ENCODE measurements around the gene ARF1. TPM values are rescaled to one million over a fixed set of nuclear protein-coding genes. Genes with fewer than 3 reads are reported as not detected.

Gene ARF1
- total RNA-seq, 1 donor from 2014 or later = 366 TPM

DNA sequence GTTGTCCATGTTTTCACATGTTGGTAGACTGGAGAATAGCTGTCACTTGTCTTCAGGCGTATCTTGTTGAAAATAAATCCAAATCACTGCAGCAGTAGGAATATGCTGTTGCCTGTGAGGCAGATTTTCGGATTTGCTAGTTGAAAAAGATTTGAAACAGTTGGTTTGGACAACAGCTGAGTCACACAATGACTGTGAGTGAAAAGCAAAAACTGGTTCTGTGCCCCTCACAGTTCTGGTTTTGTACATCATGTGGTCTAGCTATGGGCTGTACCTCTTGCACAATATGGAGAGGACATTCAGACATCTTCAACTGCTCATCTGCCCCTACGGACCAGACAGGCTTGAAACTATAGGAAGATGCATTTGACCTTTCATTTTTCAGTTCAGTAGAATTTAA lies 1.8 kb downstream of the ARF1 start:
- intact Hi-C loops (cut with micrococcal nuclease) = loop anchor here (5.0 kb wide), 3 partner anchors 1202 to 1677 kb away; partner anchors contain the start of gene PARP1

- intact Hi-C loops (cut with micrococcal nuclease) = loop anchor here (5.0 kb wide), 3 partner anchors 1202 to 1677 kb away; partner anchors contain the start of gene PARP1
These were observed 2.3 kb downstream of the ARF1 start for GRCh38 chr1:228084797-228085196.

GRCh38 chr1:228085287-228085951 lies 2.9 kb downstream of the ARF1 start:
- intact Hi-C loops (cut with micrococcal nuclease) = no loop called here

DNA sequence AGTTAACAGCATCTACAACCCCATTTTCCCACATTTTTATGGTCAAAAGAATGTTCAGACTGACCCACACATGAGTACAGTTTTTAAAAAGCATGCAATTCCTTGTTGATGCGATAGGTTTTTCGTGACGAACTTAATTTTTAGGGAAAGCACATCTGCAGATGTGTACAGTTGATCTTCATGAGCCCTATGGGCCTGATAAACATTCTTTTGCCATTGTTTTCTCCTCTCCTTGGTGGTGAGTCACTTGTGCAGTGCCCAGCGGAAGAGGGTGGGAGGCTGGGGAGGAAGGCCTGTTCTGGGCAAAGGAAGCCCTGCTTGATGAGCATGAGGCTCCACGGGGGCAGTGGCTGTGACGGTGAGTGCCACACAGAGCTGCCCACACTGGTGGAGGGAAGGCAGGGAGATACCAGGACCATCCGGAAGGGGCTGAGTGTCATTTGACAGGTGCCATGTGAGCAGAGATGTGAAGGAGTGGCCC lies 5.3 kb downstream of the ARF1 start:
- intact Hi-C loops (cut with micrococcal nuclease) = no loop called here

- intact Hi-C loops (cut with micrococcal nuclease) = no loop called here
These were observed 6.3 kb downstream of the ARF1 start for GRCh38 chr1:228088586-228089498.

GRCh38 chr1:228089519-228090380 lies 7.2 kb downstream of the ARF1 start:
- intact Hi-C loops (cut with micrococcal nuclease) = no loop called here

DNA sequence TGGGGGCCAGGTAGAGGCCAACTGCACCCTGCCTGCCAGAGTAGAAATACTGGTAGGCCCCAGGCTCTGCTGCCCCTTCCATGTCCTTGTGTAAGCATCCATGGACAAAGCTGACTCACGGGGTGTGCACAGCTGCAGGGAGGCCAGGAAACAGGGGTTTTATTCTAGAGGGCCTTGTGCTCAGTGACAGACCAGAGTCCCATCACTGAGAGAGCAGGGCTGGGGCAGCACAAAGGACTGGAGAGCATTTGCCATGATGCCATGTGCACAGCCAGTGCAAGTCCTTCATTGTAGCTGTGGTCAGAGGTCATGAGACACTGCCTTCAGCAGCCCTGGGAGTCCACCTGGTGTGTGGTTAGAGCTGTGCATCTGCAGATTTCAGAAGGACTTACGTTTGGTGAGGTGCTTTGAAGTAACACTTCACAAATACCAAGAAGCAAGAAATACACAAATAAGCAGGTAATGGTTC lies 8.1 kb downstream of the ARF1 start:
- intact Hi-C loops (cut with micrococcal nuclease) = no loop called here

DNA sequence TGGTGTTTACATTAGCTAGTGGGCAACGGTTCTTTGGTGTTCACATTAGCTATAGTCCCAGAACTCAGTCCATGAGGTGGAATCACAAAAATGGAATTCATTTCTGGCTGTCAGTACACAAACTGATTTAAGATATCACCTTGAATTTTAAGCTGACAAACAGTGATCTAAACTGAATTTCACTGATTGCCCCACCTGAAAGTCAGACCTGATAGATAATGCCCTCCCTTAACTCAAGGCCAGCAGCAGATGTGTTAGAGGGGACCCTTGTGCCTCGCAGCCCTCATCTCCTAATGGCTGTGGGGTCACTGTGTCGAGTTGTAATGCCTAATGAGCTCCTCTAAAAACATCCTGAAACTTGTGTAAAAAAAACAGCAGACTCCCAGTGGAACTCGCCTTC lies 8.6 kb downstream of the ARF1 start:
- intact Hi-C loops (cut with micrococcal nuclease) = no loop called here

GRCh38 chr1:228092342-228093049 lies 10.0 kb downstream of the ARF1 start:
- intact Hi-C loops (cut with micrococcal nuclease) = no loop called here

GRCh38 chr1:228093050-228093906 lies 10.8 kb downstream of the ARF1 start:
- intact Hi-C loops (cut with micrococcal nuclease) = no loop called here

DNA sequence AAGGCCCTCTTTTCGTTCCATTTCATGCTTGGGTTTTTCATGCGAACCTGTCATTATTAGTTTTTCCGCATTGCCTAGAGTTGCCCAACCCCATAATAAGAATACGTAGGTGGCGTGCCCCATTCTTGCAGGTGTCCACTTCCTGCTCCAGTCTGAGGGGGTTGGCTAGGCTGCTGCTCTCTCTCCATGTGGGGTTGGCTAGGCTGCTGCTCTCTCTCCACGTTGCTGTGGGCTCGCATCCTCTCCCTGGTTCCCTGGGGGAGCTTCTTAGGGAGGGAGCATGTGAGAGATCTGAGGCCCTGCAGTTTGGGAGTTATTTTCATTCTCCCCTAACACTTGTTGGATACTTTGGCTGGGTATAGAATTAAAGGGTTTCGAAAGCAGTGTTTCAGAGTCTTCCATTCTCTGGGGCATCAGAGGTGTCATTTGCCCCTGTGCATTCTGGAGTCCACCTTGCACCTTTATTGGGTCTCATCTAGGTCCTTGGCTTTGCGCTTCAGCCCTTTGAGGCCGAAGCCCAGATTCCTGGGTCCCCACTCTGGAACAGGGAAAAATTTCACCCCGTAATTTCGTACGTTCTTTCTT lies 12.0 kb downstream of the ARF1 start:
- intact Hi-C loops (cut with micrococcal nuclease) = no loop called here

DNA sequence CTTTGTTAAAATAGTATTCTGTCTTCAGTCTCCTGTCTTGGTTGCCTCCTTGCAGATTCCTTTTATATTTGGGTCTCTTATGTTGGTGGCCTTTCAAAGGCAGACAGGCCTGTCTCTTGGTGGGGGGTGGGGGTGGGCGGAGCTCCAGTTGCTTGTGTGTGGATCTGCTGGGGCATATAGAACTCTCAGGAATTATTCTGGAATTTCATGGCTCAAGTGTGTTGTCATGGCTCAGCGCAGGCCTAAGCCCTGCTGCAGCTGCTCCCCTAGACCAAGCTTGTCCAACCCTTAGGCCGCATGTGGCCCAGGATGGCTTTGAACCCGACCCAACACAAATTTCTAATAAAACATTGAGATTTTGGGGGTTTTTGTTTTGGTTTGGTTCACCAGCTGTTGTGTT lies 12.7 kb downstream of the ARF1 start:
- intact Hi-C loops (cut with micrococcal nuclease) = no loop called here

DNA sequence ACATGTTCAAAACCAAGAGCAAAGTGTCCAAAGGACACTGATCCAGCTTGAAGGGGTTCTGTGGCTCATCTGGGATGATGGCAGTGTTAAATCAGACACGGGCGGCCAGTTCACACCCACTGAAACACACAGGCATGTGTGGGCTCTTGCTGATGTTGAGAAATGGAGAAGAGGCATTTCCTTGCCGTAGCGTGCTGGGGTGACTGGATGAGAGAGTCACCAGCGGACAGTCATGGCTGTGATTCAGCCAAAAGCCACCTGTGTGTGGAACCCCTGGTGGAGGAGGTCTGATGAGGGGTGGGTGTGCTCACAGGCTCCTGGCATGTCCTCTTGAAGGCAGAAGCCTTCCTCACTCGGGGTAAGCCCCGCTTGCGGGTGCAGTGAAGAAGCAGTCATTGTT lies 13.4 kb downstream of the ARF1 start:
- intact Hi-C loops (cut with micrococcal nuclease) = no loop called here

GRCh38 chr1:228096416-228097332 lies 14.2 kb downstream of the ARF1 start:
- intact Hi-C loops (cut with micrococcal nuclease) = no loop called here

DNA sequence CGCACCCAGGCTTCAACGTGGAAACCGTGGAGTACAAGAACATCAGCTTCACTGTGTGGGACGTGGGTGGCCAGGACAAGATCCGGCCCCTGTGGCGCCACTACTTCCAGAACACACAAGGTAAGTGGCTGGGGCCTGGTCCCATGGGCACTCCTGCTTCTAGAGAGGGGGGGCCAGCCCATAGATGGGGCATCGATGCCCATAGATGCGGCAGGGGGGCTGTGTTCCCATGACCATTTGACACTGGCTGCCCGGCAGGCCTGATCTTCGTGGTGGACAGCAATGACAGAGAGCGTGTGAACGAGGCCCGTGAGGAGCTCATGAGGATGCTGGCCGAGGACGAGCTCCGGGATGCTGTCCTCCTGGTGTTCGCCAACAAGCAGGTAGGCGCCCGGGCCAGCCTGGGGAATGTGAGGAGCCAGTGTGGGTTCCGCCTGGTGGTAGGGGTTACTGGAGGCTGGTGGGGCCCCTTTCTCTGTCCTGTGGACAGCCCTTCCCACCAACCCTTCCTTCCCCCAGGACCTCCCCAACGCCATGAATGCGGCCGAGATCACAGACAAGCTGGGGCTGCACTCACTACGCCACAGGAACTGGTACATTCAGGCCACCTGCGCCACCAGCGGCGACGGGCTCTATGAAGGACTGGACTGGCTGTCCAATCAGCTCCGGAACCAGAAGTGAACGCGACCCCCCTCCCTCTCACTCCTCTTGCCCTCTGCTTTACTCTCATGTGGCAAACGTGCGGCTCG lies 15.0 kb downstream of the ARF1 start:
- intact Hi-C loops (cut with micrococcal nuclease) = no loop called here

DNA sequence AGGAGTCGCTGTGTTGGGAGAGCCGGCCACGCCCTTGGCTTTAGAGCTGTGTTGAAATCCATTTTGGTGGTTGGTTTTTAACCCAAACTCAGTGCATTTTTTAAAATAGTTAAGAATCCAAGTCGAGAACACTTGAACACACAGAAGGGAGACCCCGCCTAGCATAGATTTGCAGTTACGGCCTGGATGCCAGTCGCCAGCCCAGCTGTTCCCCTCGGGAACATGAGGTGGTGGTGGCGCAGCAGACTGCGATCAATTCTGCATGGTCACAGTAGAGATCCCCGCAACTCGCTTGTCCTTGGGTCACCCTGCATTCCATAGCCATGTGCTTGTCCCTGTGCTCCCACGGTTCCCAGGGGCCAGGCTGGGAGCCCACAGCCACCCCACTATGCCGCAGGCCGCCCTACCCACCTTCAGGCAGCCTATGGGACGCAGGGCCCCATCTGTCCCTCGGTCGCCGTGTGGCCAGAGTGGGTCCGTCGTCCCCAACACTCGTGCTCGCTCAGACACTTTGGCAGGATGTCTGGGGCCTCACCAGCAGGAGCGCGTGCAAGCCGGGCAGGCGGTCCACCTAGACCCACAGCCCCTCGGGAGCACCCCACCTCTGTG lies 15.9 kb downstream of the ARF1 start:
- intact Hi-C loops (cut with micrococcal nuclease) = no loop called here

GRCh38 chr1:228099331-228099732 lies 16.8 kb downstream of the ARF1 start:
- intact Hi-C loops (cut with micrococcal nuclease) = no loop called here

Measured in T-helper 1 cell treated with Interleukin-12 subunit alpha and Interleukin-12 subunit beta and Interleukin-4 antibody, amounts not matched to agents 30 ng/mL and 1 ng/mL, for 36 hours (primary cell).